Chondrocyte (in vitro differentiated cells): ENCODE results near the gene RPL36. TPM values are rescaled to one million over a fixed set of nuclear protein-coding genes. Genes with fewer than 3 reads are reported as not detected.
A peak's percentile ranks its signal among the peaks of the same experiment; 100 is the strongest.

Experiments
- DNase-seq: peaks from one replicate; pipeline ENCODE4 v3.0.0; 2021; ENCODE audit warnings: mixed read lengths, low spot score
- H3K27ac Mint-ChIP-seq: one replicate; pipeline ENCODE4 v1.8.0; 2021; ENCODE audit warnings: mild to moderate bottlenecking, moderate library complexity, mixed read lengths; ENCODE audit not compliant: unreplicated experiment
- H3K27me3 Mint-ChIP-seq: 2 replicates; pipeline ENCODE4 v1.8.0; 2021; ENCODE audit warnings: low read depth, mixed read lengths
- H3K36me3 Mint-ChIP-seq: 2 replicates; pipeline ENCODE4 v1.8.0; 2021; ENCODE audit warnings: low read depth, mixed read lengths
- H3K4me1 Mint-ChIP-seq: 2 replicates; pipeline ENCODE4 v1.8.0; 2021; ENCODE audit warnings: low read depth, mild to moderate bottlenecking, mixed read lengths
- H3K4me3 Mint-ChIP-seq: one replicate; pipeline ENCODE4 v1.8.0; 2021; ENCODE audit warnings: mild to moderate bottlenecking, moderate library complexity, mixed read lengths; ENCODE audit not compliant: unreplicated experiment
- H3K9me3 Mint-ChIP-seq: 2 replicates; pipeline ENCODE4 v1.8.0; 2021; ENCODE audit warnings: low read depth, mixed read lengths
- CTCF ChIP-seq: fragments of 200-600 bp; sonication (generic); IDR thresholded peaks from 2 replicates; pipeline ENCODE4 v1.5.0; 2021; ENCODE audit warnings: antibody characterized with exemption, mild to moderate bottlenecking, moderate library complexity
- total RNA-seq: library from RNA; stranded (reverse); gene quantifications from 3 replicates; pipeline ENCODE4 v1.2.1, GENCODE V29; 2021

RPL36 gene
- total RNA-seq, 1 donor from 2014 or later = 548 TPM

GRCh38 chr19:5645409-5645808 is 44.7 kb upstream of the RPL36 start:
- TF ChIP-seq CTCF = no peak

GRCh38 chr19:5646703-5647102 is 43.4 kb upstream of the RPL36 start:
- no peak overlapping the region for H3K27ac Mint-ChIP-seq
- H3K4me1 Mint-ChIP-seq = peaks cover 6% of the 10 kb centered on the region
- H3K9me3 Mint-ChIP-seq = no peaks in the 10 kb centered on the region

More at GRCh38 chr19:5645409-5645808, 44.7 kb upstream of the RPL36 start:
- H3K4me3 Mint-ChIP-seq = no peak overlapping the region
- no peaks in the 10 kb centered on the region for H3K9me3 Mint-ChIP-seq
- peaks cover 39% of the 10 kb centered on the region for H3K36me3 Mint-ChIP-seq
- H3K27ac Mint-ChIP-seq = no peak overlapping the region
- DNase-seq = no peak
- no peaks in the 10 kb centered on the region for H3K27me3 Mint-ChIP-seq
- H3K4me1 Mint-ChIP-seq = peaks cover 6% of the 10 kb centered on the region

GRCh38 chr19:5648464-5648863 is 41.6 kb upstream of the RPL36 start:
- H3K36me3 Mint-ChIP-seq = peaks cover 45% of the 10 kb centered on the region

More at GRCh38 chr19:5646703-5647102, 43.4 kb upstream of the RPL36 start:
- no peak for TF ChIP-seq CTCF
- H3K27me3 Mint-ChIP-seq = no peaks in the 10 kb centered on the region
- H3K4me3 Mint-ChIP-seq = no peak overlapping the region
- DNase-seq = no peak
- peaks cover 39% of the 10 kb centered on the region for H3K36me3 Mint-ChIP-seq

DNA sequence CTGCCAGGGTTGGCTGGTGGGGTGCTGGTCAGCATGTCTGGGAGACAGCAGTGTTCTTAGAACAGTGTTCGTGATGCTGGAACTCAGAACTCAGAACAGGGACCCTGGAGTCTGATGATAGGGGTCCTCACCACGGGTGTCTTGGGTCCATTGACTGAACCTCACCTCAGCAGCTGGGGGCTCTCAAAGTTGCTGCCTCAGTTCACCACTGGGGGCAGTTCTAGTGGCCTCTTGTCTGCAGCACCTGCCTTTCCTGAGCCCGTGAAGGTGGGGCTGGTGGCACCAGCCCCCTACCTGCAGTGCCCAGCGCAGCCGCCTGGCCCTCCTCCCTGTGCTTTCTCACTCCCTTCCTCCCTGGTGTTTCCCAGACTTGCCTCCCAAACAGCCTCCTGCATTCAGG is 38.7 kb upstream of the RPL36 start:
- Mint-ChIP-seq H3K4me3 (no peak overlapping the region), H3K27ac (no peak overlapping the region), H3K4me1 (no peaks in the 10 kb centered on the region), H3K27me3 (no peaks in the 10 kb centered on the region), H3K36me3 (peaks cover 50% of the 10 kb centered on the region), H3K9me3 (no peaks in the 10 kb centered on the region)
- no peak for DNase-seq
- TF ChIP-seq CTCF = no peak

More at GRCh38 chr19:5648464-5648863, 41.6 kb upstream of the RPL36 start:
- Mint-ChIP-seq H3K9me3 (no peaks in the 10 kb centered on the region), H3K27me3 (no peaks in the 10 kb centered on the region), H3K4me1 (peaks cover 3% of the 10 kb centered on the region), H3K27ac (peak overlapping the region; percentile 12), H3K4me3 (no peak overlapping the region)
- no peak for DNase-seq
- TF ChIP-seq CTCF = no peak

GRCh38 chr19:5652261-5652660 is 37.8 kb upstream of the RPL36 start:
- Mint-ChIP-seq H3K9me3 (no peaks in the 10 kb centered on the region), H3K4me1 (no peaks in the 10 kb centered on the region), H3K27me3 (no peaks in the 10 kb centered on the region), H3K36me3 (peaks cover 48% of the 10 kb centered on the region), H3K4me3 (no peak overlapping the region), H3K27ac (no peak overlapping the region)
- no peak for DNase-seq
- no peak for TF ChIP-seq CTCF
